ENCODE data around the gene LGALS7.

LGALS7 gene

GRCh38 chr19:38742906-38743305, 30.4 kb downstream of the LGALS7 start:
- Histone ChIP-seq H3K36me3 (replicated peaks; ENCODE audit: low read depth, low read length) (no peaks in the 10 kb centered on the region), H3K27me3 (ENCODE audit: low read depth, low read length) (no peaks in the 10 kb centered on the region), H3K4me1 (ENCODE audit: low read length) (no peaks in the 10 kb centered on the region), H3K27ac (ENCODE audit: low read length) (no peak overlapping the region), H4K20me1 (ENCODE audit: insufficient read depth, low read length) (no peaks in the 10 kb centered on the region), H3K79me2 (ENCODE audit: low read length) (no peaks in the 10 kb centered on the region), H3K9ac (ENCODE audit: low read length) (no peak overlapping the region), H2AFZ (ENCODE audit: low read depth, low read length) (no peak overlapping the region), H3K9me3 (ENCODE audit: insufficient read depth, low read length) (no peaks in the 10 kb centered on the region), H3K4me2 (ENCODE audit: low read length) (no peak overlapping the region), H3K4me3 (ENCODE audit: low read length) (no peak overlapping the region)
- TF ChIP-seq CTCF (IDR thresholded peaks at IDR 0.05; ENCODE audit: low read depth, low read length) (no peak), EZH2phosphoT487 (IDR thresholded peaks at IDR 0.05; ENCODE audit: low read depth) (no peak)

GRCh38 chr19:38742296-38742695, 31.0 kb downstream of the LGALS7 start:
- Histone ChIP-seq H3K9ac (ENCODE audit: low read length) (no peak overlapping the region), H3K9me3 (ENCODE audit: insufficient read depth, low read length) (no peaks in the 10 kb centered on the region), H2AFZ (ENCODE audit: low read depth, low read length) (no peak overlapping the region), H3K36me3 (replicated peaks; ENCODE audit: low read depth, low read length) (no peaks in the 10 kb centered on the region), H3K4me1 (ENCODE audit: low read length) (no peaks in the 10 kb centered on the region), H3K27ac (ENCODE audit: low read length) (no peak overlapping the region), H3K27me3 (ENCODE audit: low read depth, low read length) (no peaks in the 10 kb centered on the region), H3K4me3 (ENCODE audit: low read length) (no peak overlapping the region), H3K79me2 (ENCODE audit: low read length) (no peaks in the 10 kb centered on the region), H3K4me2 (ENCODE audit: low read length) (no peak overlapping the region), H4K20me1 (ENCODE audit: insufficient read depth, low read length) (no peaks in the 10 kb centered on the region)
- no peak for TF ChIP-seq CTCF (IDR thresholded peaks at IDR 0.05; ENCODE audit: low read depth, low read length)
- no peak for TF ChIP-seq EZH2phosphoT487 (IDR thresholded peaks at IDR 0.05; ENCODE audit: low read depth)

GRCh38 chr19:38741670-38742069, 31.6 kb downstream of the LGALS7 start:
- H3K79me2 ChIP-seq (ENCODE audit: low read length) = no peaks in the 10 kb centered on the region
- no peak overlapping the region for H3K4me3 ChIP-seq (ENCODE audit: low read length)
- 0 out of 2 replicates have a peak, but pooled peaks cover under 1% of the 10 kb centered on the region for H3K4me1 ChIP-seq (ENCODE audit: low read length)
- H3K4me2 ChIP-seq (ENCODE audit: low read length) = no peak overlapping the region
- TF ChIP-seq CTCF (IDR thresholded peaks at IDR 0.05; ENCODE audit: low read depth, low read length) (no peak), EZH2phosphoT487 (IDR thresholded peaks at IDR 0.05; ENCODE audit: low read depth) (no peak)
- H3K36me3 ChIP-seq (replicated peaks; ENCODE audit: low read depth, low read length) = no peaks in the 10 kb centered on the region
- H4K20me1 ChIP-seq (ENCODE audit: insufficient read depth, low read length) = no peaks in the 10 kb centered on the region
- H3K27ac ChIP-seq (ENCODE audit: low read length) = no peak overlapping the region
- no peaks in the 10 kb centered on the region for H3K27me3 ChIP-seq (ENCODE audit: low read depth, low read length)
- no peaks in the 10 kb centered on the region for H3K9me3 ChIP-seq (ENCODE audit: insufficient read depth, low read length)
- no peak overlapping the region for H3K9ac ChIP-seq (ENCODE audit: low read length)
- H2AFZ ChIP-seq (ENCODE audit: low read depth, low read length) = no peak overlapping the region

GRCh38 chr19:38740932-38741331, 32.4 kb downstream of the LGALS7 start:
- H3K27me3 ChIP-seq (ENCODE audit: low read depth, low read length) = no peaks in the 10 kb centered on the region
- H3K79me2 ChIP-seq (ENCODE audit: low read length) = no peaks in the 10 kb centered on the region
- H3K27ac ChIP-seq (ENCODE audit: low read length) = no peak overlapping the region
- H4K20me1 ChIP-seq (ENCODE audit: insufficient read depth, low read length) = no peaks in the 10 kb centered on the region
- no peak overlapping the region for H2AFZ ChIP-seq (ENCODE audit: low read depth, low read length)
- H3K9ac ChIP-seq (ENCODE audit: low read length) = no peak overlapping the region
- H3K4me1 ChIP-seq (ENCODE audit: low read length) = 0 out of 2 replicates have a peak, but pooled peaks cover 3% of the 10 kb centered on the region
- H3K4me2 ChIP-seq (ENCODE audit: low read length) = no peak overlapping the region
- no peaks in the 10 kb centered on the region for H3K9me3 ChIP-seq (ENCODE audit: insufficient read depth, low read length)
- no peak for TF ChIP-seq EZH2phosphoT487 (IDR thresholded peaks at IDR 0.05; ENCODE audit: low read depth)
- no peak for TF ChIP-seq CTCF (IDR thresholded peaks at IDR 0.05; ENCODE audit: low read depth, low read length)
- no peaks in the 10 kb centered on the region for H3K36me3 ChIP-seq (replicated peaks; ENCODE audit: low read depth, low read length)
- no peak overlapping the region for H3K4me3 ChIP-seq (ENCODE audit: low read length)

All from OCI-LY3 (cell line).